Measurements from ENCODE around the gene BAZ1A.
"Not testable (repeated sequence)": the region's sequence is repeated elsewhere in the genome, so short reads cannot be mapped to it uniquely, and the experiment has no call there.

The BAZ1A gene

GRCh38 chr14:34778744-34779143, 96.4 kb downstream of the BAZ1A start:
- DNase-seq: no peak

GRCh38 chr14:34776611-34777010, 98.5 kb downstream of the BAZ1A start:
- DNase-seq: no peak

DNA sequence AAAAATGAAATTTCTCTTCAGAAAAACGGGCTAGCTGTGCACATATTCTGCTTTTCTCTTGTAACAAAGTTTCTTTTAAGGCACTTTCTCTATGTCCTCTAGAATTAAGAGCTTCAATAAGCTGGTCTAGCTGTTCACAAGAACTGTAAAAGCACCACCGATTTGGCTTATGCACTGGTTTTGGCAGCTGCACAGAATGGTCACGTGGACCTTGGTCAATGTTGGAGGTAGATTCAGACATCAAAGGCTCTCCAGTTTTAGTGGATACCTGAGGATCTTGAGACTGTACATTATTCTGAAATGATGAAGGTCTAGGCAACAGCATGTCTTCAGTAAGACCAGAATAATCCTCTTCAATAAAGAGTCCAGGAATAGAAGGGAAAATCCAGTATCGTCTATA, 99.2 kb downstream of the BAZ1A start:
- no peak for DNase-seq

DNA sequence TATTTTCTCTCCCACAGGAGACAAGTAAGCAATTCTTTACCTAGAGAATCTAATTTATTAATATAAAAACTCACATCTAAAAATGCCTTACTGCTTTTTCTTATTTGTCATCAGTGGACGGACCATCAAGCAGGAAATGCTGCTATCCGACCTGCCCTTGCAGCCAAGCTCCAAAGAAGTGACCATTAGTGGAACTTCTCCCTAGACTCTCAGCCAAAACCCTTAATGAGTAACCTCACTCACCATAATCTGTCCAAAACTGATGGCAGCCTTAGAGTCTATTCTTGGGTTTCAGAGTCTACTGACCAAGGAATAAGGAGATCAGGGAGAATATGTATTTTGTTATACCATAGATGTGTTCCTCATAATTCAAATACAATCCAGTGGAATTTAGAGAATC, 99.8 kb downstream of the BAZ1A start:
- no peak for DNase-seq

GRCh38 chr14:34770901-34771300, 104.3 kb downstream of the BAZ1A start:
- no peak for DNase-seq

DNA sequence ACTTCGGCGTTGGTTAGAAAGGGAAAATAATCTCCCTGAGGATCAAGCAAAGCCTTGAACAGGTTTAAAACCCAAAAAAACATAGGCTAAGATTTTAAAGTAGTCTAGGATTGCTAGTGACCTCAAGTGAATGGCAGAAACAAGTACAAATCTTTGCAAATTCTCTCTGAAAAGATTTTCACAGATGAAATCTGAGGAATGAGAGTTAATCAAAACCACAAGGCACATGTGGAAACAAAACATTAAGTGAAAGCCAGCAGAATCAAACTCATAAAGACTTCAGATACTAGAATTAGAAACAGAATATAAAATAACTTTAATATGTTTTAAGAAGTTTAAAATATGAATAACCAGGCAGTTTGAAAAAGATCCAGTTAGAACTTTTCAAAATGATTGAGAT, 108.6 kb downstream of the BAZ1A start:
- no peak for DNase-seq

DNA sequence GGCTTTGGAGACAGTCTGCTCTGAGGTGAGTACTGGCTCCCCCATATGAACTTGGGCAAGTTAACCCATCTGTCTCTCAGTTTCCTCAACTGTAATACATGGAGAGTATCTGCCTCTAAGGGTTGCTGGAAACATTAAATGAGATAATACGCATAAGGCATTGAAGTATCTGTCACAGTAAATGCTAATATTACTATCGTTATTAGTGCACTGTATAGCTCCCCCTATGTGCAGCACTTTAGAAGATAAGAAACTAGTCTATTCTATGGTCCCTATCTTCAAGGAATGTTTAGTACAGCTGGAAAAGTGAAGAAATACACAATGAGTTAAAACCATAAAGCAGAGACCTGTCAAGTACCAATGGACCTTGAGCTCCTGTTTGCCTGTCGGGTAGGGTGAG, 109.1 kb downstream of the BAZ1A start:
- DNase-seq: no peak

DNA sequence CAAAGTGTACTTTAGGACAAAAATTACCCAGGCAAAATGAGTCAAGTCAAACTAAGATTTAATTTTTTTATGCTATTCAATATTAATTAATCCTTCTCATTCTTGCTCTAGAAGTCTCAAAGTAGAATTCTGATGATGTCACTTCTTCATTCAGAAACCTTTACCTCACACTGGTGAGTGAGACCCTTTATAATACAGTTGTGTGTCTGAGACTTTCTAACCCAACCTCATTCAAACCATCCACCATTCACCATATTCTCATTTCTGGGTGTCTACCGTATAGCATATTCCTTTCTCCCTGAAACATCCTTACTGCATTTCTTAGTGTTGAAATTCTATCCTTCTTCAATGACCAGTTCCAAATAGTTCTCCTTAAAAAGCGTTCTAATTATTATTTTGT, 119.9 kb downstream of the BAZ1A start:
- DNase-seq: no peak

- no peak for DNase-seq
These were observed 120.5 kb downstream of the BAZ1A start for GRCh38 chr14:34754687-34755086.

- DNase-seq: no peak
These were observed 124.5 kb downstream of the BAZ1A start for GRCh38 chr14:34750670-34751069.

GRCh38 chr14:34750233-34750632, 124.9 kb downstream of the BAZ1A start:
- DNase-seq: no peak

GRCh38 chr14:34749408-34749807, 125.8 kb downstream of the BAZ1A start:
- DNase-seq: no peak

DNA sequence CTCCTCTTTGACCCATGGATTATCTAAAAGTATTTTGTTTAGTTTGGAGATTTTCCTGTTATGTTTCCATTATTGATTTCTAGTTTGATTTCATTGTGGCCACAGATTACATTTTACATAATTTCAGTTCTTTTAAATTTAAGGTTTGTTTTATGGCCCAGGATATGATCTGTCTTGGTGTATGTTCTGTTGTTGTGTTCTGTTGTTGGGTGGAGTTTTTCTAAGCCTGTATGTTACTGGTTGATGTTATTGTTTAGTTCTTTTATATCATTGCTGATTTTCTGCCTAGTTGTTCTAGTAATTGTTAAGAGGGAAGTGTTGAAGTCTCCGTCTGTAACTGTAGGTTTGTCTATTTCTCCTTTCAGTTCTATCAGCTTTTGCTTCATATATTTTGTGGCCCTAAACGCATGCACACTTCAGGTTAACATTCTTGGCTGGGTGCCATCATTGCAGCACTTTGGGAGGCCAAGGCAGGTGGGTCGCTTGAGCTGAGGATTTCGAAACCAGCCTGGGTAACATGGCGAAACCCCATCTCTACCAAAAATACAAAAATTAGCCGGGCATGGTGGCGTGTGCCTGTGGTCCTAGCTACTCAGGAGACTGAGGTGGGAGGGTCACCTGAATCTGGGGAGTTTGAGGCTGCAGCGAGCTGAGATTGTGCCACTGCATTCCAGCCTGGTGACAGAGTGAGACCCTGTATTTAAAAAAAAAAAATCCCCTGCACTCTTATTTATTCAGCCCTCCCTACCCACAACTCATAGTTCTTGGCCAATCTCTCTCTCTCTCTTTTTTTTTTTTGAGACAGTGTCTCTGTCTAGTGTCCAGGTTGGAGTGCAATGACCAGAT, 132.7 kb downstream of the BAZ1A start:
- no peak for DNase-seq

GRCh38 chr14:34741840-34742239, 133.3 kb downstream of the BAZ1A start:
- DNase-seq: no peak

- not testable (repeated sequence) for DNase-seq
These were observed 135.0 kb downstream of the BAZ1A start for GRCh38 chr14:34740139-34740538.

- DNase-seq: not testable (repeated sequence)
These were observed 138.1 kb downstream of the BAZ1A start for GRCh38 chr14:34737079-34737478.

DNA sequence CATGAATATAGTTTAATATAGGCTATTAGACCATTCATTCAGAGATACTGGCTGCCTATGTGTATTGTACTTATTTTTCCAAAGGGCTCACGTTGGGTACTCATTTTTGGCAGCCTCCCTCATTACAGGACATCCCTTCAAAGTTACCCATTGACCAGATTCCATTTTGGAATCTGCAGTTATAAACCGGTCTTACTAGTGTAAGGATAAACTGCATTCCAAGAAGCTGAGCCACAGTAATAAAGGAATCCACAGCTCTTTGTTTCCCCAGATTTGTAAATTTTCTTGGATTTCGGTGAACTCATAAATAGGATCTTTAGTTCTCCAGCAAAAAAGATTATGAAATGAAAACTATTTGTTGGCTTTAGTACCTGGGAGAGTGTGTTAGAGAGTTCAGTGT, 141.9 kb downstream of the BAZ1A start:
- no peak for DNase-seq

GRCh38 chr14:34732802-34733201, 142.4 kb downstream of the BAZ1A start:
- no peak for DNase-seq

DNA sequence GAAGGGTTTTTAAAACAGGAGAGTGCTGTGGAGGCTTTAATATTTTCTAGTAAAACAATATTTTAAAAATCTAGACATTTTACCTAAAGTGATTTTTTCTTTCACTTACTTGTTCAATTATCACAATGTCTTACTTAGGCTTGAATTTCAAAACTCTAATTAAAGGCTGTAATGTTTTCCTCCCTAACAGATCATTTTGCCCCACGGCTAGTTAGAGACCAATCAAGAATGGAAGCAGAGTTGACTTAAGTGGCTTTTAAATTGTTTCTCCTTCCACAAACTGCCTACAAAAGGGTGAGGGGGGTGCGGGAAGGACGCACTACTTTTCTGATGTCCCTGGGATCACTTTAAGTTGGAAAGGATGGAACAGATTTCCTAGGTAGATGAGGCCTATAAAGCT, 151.3 kb downstream of the BAZ1A start:
- DNase-seq: no peak

- peak; percentile 54 for DNase-seq
These were observed 152.2 kb downstream of the BAZ1A start for GRCh38 chr14:34722723-34723545.

DNA sequence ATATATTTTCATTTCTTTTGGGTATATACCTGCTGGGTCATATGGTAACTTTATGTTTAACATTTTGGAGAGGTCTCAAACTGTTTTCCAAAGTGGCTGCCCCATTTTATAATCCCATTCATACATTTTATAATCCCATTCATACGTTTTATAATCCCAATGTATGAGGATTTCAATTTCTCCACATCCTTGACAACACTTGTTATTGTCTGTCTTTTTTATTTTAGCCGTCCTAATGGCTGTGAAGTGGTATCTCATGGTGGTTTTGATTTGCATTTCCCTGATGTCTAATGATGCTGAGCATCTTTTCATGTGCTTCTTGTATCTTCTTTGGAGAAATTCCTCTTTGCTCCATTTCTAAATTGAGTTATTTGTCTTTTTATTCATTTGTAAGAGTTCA, 154.0 kb downstream of the BAZ1A start:
- no peak for DNase-seq

GRCh38 chr14:34718750-34719304, 156.3 kb downstream of the BAZ1A start:
- no peak for DNase-seq

GRCh38 chr14:34715127-34715863, 159.9 kb downstream of the BAZ1A start:
- no peak for DNase-seq

Measured in CD4-positive, alpha-beta T cell treated with Interleukin-17A for 4 hours (primary cell).